HL-60 (cell line): ENCODE data around the gene ANO7.

Experiments
- GABPA ChIP-seq: IDR thresholded peaks from 2 replicates; pipeline ENCODE4 v1.6.1; 2012; ENCODE audit warnings: low read depth
- POLR2AphosphoS5 ChIP-seq: IDR thresholded peaks from 2 replicates; pipeline ENCODE4 v1.6.1; 2012; ENCODE audit warnings: low read depth
- SPI1 ChIP-seq: IDR thresholded peaks from 2 replicates; pipeline ENCODE4 v1.6.1; 2012; ENCODE audit warnings: low read depth, mild to moderate bottlenecking, borderline replicate concordance
- TF ChIP-seq, protein P1 (sequence below): IDR thresholded peaks from one replicate; pipeline ENCODE4 v1.5.1; 2011; ENCODE audit warnings: low read length, control low read depth, inconsistent platforms; ENCODE audit not compliant: insufficient read depth
- TF ChIP-seq, protein P2 (sequence below): IDR thresholded peaks from 2 replicates; pipeline ENCODE4 v1.6.1; 2012; ENCODE audit warnings: low read depth; ENCODE audit not compliant: insufficient replicate concordance

DNA sequence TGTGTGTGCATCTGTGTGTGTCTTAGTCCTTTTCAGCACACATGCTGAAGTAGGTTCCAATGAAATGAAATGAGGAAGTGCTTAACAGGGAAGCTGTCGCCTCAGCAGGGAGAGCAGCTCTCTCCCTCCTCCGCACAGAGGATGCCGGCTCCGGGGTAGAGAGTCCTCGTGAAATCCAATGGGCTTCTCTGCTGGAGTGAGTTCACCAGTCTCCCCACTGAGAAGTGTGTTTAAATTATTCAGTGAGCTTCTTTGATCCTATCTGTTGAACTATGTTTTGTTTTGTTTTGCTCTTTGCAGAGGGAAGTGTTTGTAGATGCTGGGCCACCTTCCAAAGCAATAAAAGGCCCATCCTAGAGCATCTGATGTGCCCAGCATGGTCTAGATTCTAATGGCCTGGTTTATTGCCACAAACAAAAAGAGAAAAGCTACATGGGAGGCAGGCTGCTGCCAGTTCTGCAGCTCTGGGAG lies 31.5 kb upstream of the ANO7 start:
- TF ChIP-seq, protein P1, sequence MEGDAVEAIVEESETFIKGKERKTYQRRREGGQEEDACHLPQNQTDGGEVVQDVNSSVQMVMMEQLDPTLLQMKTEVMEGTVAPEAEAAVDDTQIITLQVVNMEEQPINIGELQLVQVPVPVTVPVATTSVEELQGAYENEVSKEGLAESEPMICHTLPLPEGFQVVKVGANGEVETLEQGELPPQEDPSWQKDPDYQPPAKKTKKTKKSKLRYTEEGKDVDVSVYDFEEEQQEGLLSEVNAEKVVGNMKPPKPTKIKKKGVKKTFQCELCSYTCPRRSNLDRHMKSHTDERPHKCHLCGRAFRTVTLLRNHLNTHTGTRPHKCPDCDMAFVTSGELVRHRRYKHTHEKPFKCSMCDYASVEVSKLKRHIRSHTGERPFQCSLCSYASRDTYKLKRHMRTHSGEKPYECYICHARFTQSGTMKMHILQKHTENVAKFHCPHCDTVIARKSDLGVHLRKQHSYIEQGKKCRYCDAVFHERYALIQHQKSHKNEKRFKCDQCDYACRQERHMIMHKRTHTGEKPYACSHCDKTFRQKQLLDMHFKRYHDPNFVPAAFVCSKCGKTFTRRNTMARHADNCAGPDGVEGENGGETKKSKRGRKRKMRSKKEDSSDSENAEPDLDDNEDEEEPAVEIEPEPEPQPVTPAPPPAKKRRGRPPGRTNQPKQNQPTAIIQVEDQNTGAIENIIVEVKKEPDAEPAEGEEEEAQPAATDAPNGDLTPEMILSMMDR = no peak
- no peak for TF ChIP-seq POLR2AphosphoS5
- TF ChIP-seq, protein P2, sequence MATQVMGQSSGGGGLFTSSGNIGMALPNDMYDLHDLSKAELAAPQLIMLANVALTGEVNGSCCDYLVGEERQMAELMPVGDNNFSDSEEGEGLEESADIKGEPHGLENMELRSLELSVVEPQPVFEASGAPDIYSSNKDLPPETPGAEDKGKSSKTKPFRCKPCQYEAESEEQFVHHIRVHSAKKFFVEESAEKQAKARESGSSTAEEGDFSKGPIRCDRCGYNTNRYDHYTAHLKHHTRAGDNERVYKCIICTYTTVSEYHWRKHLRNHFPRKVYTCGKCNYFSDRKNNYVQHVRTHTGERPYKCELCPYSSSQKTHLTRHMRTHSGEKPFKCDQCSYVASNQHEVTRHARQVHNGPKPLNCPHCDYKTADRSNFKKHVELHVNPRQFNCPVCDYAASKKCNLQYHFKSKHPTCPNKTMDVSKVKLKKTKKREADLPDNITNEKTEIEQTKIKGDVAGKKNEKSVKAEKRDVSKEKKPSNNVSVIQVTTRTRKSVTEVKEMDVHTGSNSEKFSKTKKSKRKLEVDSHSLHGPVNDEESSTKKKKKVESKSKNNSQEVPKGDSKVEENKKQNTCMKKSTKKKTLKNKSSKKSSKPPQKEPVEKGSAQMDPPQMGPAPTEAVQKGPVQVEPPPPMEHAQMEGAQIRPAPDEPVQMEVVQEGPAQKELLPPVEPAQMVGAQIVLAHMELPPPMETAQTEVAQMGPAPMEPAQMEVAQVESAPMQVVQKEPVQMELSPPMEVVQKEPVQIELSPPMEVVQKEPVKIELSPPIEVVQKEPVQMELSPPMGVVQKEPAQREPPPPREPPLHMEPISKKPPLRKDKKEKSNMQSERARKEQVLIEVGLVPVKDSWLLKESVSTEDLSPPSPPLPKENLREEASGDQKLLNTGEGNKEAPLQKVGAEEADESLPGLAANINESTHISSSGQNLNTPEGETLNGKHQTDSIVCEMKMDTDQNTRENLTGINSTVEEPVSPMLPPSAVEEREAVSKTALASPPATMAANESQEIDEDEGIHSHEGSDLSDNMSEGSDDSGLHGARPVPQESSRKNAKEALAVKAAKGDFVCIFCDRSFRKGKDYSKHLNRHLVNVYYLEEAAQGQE = no peak
- no peak for TF ChIP-seq GABPA
- TF ChIP-seq SPI1 = peak; percentile 100
